HepG2 (cell line): ENCODE results near the gene NEXMIF.

Experiments used
- E2F1 ChIP-seq: sonication (generic); formaldehyde crosslinking; IDR thresholded peaks from 2 replicates; pipeline ENCODE4 v1.5.0; 2020; ENCODE audit warnings: missing genetic modification reagents
- MYC ChIP-seq: sonication (generic); formaldehyde crosslinking; IDR thresholded peaks from 2 replicates; pipeline ENCODE4 v1.9.0; 2021; ENCODE audit warnings: missing genetic modification reagents, borderline replicate concordance
- NCOA2 ChIP-seq: sonication (generic); formaldehyde crosslinking; IDR thresholded peaks from 2 replicates; pipeline ENCODE4 v1.8.0; 2022; ENCODE audit warnings: inconsistent platforms
- NCOR1 ChIP-seq: fragments of 200-600 bp; sonication (generic); IDR thresholded peaks from 2 replicates; pipeline ENCODE4 v1.7.0; 2017; ENCODE audit warnings: antibody characterized with exemption, low read length, borderline replicate concordance
- PRDM15 ChIP-seq: sonication (generic); formaldehyde crosslinking; IDR thresholded peaks from 2 replicates; pipeline ENCODE4 v1.4.0; 2020; ENCODE audit warnings: missing genetic modification reagents
- SP1 ChIP-seq, 2 experiments: fragments of 450-650 bp in 1 of 2; sonication (generic) in 1 of 2; formaldehyde crosslinking in 1 of 2; IDR thresholded peaks; 2 replicates each; pipeline versions ENCODE4 v1.4.0 to v1.6.1; 2016 to 2020; ENCODE audit warnings: missing genetic modification reagents in 1 of 2
- YEATS4 ChIP-seq: sonication (generic); formaldehyde crosslinking; IDR thresholded peaks from 2 replicates; pipeline ENCODE4 v1.4.0; 2020; ENCODE audit warnings: missing genetic modification reagents, borderline replicate concordance
- ZBTB8A ChIP-seq: sonication (generic); formaldehyde crosslinking; IDR thresholded peaks from 2 replicates; pipeline ENCODE4 v1.4.0; 2020; ENCODE audit warnings: mild to moderate bottlenecking, low read depth, missing genetic modification reagents, borderline replicate concordance
- ZNF331 ChIP-seq: sonication (generic); formaldehyde crosslinking; IDR thresholded peaks from 2 replicates; pipeline ENCODE4 v1.4.0; 2020; ENCODE audit warnings: missing genetic modification reagents

GRCh38 chrX:74779175-74779574, 146.1 kb downstream of the NEXMIF start:
- TF ChIP-seq ZBTB8A (no peak), YEATS4 (no peak), SP1 (IDR thresholded peaks at IDR 0.05) (no peak), SP1 (CRISPR knock-in tag; IDR thresholded peaks at IDR 0.05) (no peak), NCOA2 (CRISPR knock-in tag) (no peak), E2F1 (CRISPR knock-in tag) (no peak), NCOR1 (no peak), PRDM15 (CRISPR knock-in tag) (no peak), MYC (CRISPR knock-in tag) (no peak), ZNF331 (CRISPR knock-in tag) (no peak)
